Activated CD4-positive, alpha-beta T cell treated with anti-CD3 and anti-CD28 coated beads for 36 hours (primary cell): ENCODE measurements around the gene CEBPA. TPM values are rescaled to one million over a fixed set of nuclear protein-coding genes. Genes with fewer than 3 reads are reported as not detected.

Experiments used
- ATAC-seq: fragments of 200-7000 bp; cut with Tn5 transposase; one replicate; pipeline ENCODE4 v1.10.0; 2021; ENCODE audit warnings: mild to moderate bottlenecking, moderate library complexity
- CTCF ChIA-PET: fragments of 350-600 bp; sonication (Branson Sonifier 250); formaldehyde crosslinking; loops from one replicate; lab custom pipeline; 2021; ENCODE audit warnings: antibody characterized with exemption; lab: Charles Lee
- POLR2A ChIA-PET: fragments of 350-600 bp; sonication (Branson Sonifier 250); formaldehyde crosslinking; loops from one replicate; lab custom pipeline; 2021; ENCODE audit warnings: antibody characterized with exemption, inconsistent platforms; lab: Charles Lee
- DNase-seq: peaks from one replicate; pipeline ENCODE4 v3.0.0-alpha.2; 2020
- H3K27ac Mint-ChIP-seq: one replicate; pipeline ENCODE4 v1.8.0; 2021; ENCODE audit warnings: mixed read lengths
- H3K27me3 Mint-ChIP-seq: one replicate; pipeline ENCODE4 v1.8.0; 2021; ENCODE audit warnings: mixed read lengths
- H3K36me3 Mint-ChIP-seq: one replicate; pipeline ENCODE4 v1.8.0; 2021; ENCODE audit warnings: low read depth, mixed read lengths
- H3K4me1 Mint-ChIP-seq: one replicate; pipeline ENCODE4 v1.8.0; 2021; ENCODE audit warnings: mixed read lengths
- H3K4me3 Mint-ChIP-seq: one replicate; pipeline ENCODE4 v1.8.0; 2021; ENCODE audit warnings: mild to moderate bottlenecking, moderate library complexity, mixed read lengths
- H3K9me3 Mint-ChIP-seq: one replicate; pipeline ENCODE4 v1.8.0; 2021; ENCODE audit warnings: low read depth, mixed read lengths
- intact Hi-C, 2 experiments: fragments of 100-400 bp; cut with DNase I in 1 of 2; cut with micrococcal nuclease in 1 of 2; formaldehyde crosslinking; loops; one replicate each; pipeline versions ENCODE4 v1.14.2 to v1.15.1; 2022 to 2024; cut with DNase I, micrococcal nuclease
- total RNA-seq, 2 experiments: library from RNA; stranded (reverse); gene quantifications; one replicate each; pipeline ENCODE4 v1.2.3, GENCODE V29; 2021

The CEBPA gene
- total RNA-seq, 2 experiments from 2014 or later = 0.11 TPM; not detected in 1

GRCh38 chr19:33266974-33267484, 35.3 kb downstream of the CEBPA start:
- H3K27ac Mint-ChIP-seq = no peak overlapping the region
- CTCF ChIA-PET = interaction anchor here (0.6 kb wide), 1 partner anchor 104 kb away, joined by 4 read pairs; no protein-coding TSS in a partner anchor
- no peaks in the 10 kb centered on the region for H3K4me1 Mint-ChIP-seq
- DNase-seq (no peak), ATAC-seq (no peak)
- no peaks in the 10 kb centered on the region for H3K9me3 Mint-ChIP-seq
- H3K4me3 Mint-ChIP-seq = no peak overlapping the region
- peaks cover 6% of the 10 kb centered on the region for H3K27me3 Mint-ChIP-seq
- POLR2A ChIA-PET = no interaction called here
- intact Hi-C loops = no loop called here
- no peaks in the 10 kb centered on the region for H3K36me3 Mint-ChIP-seq

GRCh38 chr19:33264881-33265445, 37.4 kb downstream of the CEBPA start:
- Mint-ChIP-seq H3K27me3 (peaks cover 15% of the 10 kb centered on the region), H3K4me3 (no peak overlapping the region), H3K27ac (no peak overlapping the region), H3K36me3 (no peaks in the 10 kb centered on the region), H3K9me3 (no peaks in the 10 kb centered on the region), H3K4me1 (peaks cover 4% of the 10 kb centered on the region)
- ChIA-PET POLR2A (no interaction called here), CTCF (no interaction called here)
- intact Hi-C loops = no loop called here
- no peak for ATAC-seq
- DNase-seq = no peak

- H3K4me1 Mint-ChIP-seq = peaks cover 4% of the 10 kb centered on the region
- no peak overlapping the region for H3K4me3 Mint-ChIP-seq
- H3K27ac Mint-ChIP-seq = no peak overlapping the region
- intact Hi-C loops = no loop called here
- ChIA-PET CTCF (no interaction called here), POLR2A (no interaction called here)
- peaks cover 15% of the 10 kb centered on the region for H3K27me3 Mint-ChIP-seq
- ATAC-seq (no peak), DNase-seq (no peak)
- no peaks in the 10 kb centered on the region for H3K36me3 Mint-ChIP-seq
- H3K9me3 Mint-ChIP-seq = no peaks in the 10 kb centered on the region
Observed at GRCh38 chr19:33263325-33264023, 38.9 kb downstream of the CEBPA start.

GRCh38 chr19:33261511-33262189, 40.7 kb downstream of the CEBPA start:
- CTCF ChIA-PET = interaction anchor here (0.8 to 0.9 kb wide), 2 partner anchors 12 to 77 kb away, joined by 3 read pairs; no protein-coding TSS in a partner anchor

GRCh38 chr19:33260628-33261418, 41.5 kb downstream of the CEBPA start:
- POLR2A ChIA-PET = no interaction called here

More at GRCh38 chr19:33261511-33262189, 40.7 kb downstream of the CEBPA start:
- intact Hi-C loops = no loop called here
- DNase-seq (no peak), ATAC-seq (no peak)
- Mint-ChIP-seq H3K4me1 (peaks cover 4% of the 10 kb centered on the region), H3K4me3 (no peak overlapping the region), H3K27me3 (peaks cover 15% of the 10 kb centered on the region), H3K36me3 (no peaks in the 10 kb centered on the region), H3K9me3 (peaks cover 3% of the 10 kb centered on the region), H3K27ac (no peak overlapping the region)
- POLR2A ChIA-PET = no interaction called here

GRCh38 chr19:33259539-33259938, 42.8 kb downstream of the CEBPA start:
- ChIA-PET POLR2A (no interaction called here), CTCF (interaction anchor here (0.9 to 2.3 kb wide), 2 partner anchors 11 to 24 kb away, joined by 3 to 8 read pairs; no protein-coding TSS in a partner anchor)
- H3K36me3 Mint-ChIP-seq = no peaks in the 10 kb centered on the region
- peaks cover 15% of the 10 kb centered on the region for H3K27me3 Mint-ChIP-seq
- peaks cover 4% of the 10 kb centered on the region for H3K4me1 Mint-ChIP-seq
- H3K9me3 Mint-ChIP-seq = peaks cover 3% of the 10 kb centered on the region
- no peak overlapping the region for H3K27ac Mint-ChIP-seq
- no peak for DNase-seq
- intact Hi-C loops = no loop called here
- no peak for ATAC-seq
- H3K4me3 Mint-ChIP-seq = no peak overlapping the region

More at GRCh38 chr19:33260628-33261418, 41.5 kb downstream of the CEBPA start:
- ATAC-seq = no peak
- H3K4me1 Mint-ChIP-seq = peaks cover 4% of the 10 kb centered on the region
- CTCF ChIA-PET = interaction anchor here (0.8 to 0.9 kb wide), 3 partner anchors 12 to 77 kb away, joined by 3 read pairs; no protein-coding TSS in a partner anchor
- H3K9me3 Mint-ChIP-seq = peaks cover 3% of the 10 kb centered on the region
- no peak overlapping the region for H3K27ac Mint-ChIP-seq
- no peaks in the 10 kb centered on the region for H3K36me3 Mint-ChIP-seq
- no peak for DNase-seq
- no peak overlapping the region for H3K4me3 Mint-ChIP-seq
- peaks cover 15% of the 10 kb centered on the region for H3K27me3 Mint-ChIP-seq
- intact Hi-C loops = no loop called here

GRCh38 chr19:33257828-33258227, 44.5 kb downstream of the CEBPA start:
- CTCF ChIA-PET = interaction anchor here (0.6 to 2.3 kb wide), 4 partner anchors 18 to 149 kb away, joined by 3 to 8 read pairs (median 4); no protein-coding TSS in a partner anchor
- Mint-ChIP-seq H3K4me3 (no peak overlapping the region), H3K27me3 (peaks cover 10% of the 10 kb centered on the region), H3K9me3 (peaks cover 3% of the 10 kb centered on the region), H3K27ac (no peak overlapping the region), H3K4me1 (peaks cover 4% of the 10 kb centered on the region), H3K36me3 (no peaks in the 10 kb centered on the region)
- no peak for ATAC-seq
- intact Hi-C loops = no loop called here
- no peak for DNase-seq
- POLR2A ChIA-PET = interaction anchor here (0.8 kb wide), 1 partner anchor 44 kb away, joined by 3 read pairs; no protein-coding TSS in a partner anchor

- intact Hi-C loops = no loop called here
- Mint-ChIP-seq H3K9me3 (peaks cover 3% of the 10 kb centered on the region), H3K27me3 (peaks cover 5% of the 10 kb centered on the region), H3K27ac (no peak overlapping the region), H3K4me3 (no peak overlapping the region), H3K36me3 (no peaks in the 10 kb centered on the region), H3K4me1 (peaks cover 4% of the 10 kb centered on the region)
- ChIA-PET POLR2A (no interaction called here), CTCF (interaction anchor here (0.6 kb wide), 2 partner anchors 133 to 413 kb away, joined by 3 to 6 read pairs; no protein-coding TSS in a partner anchor)
- ATAC-seq (no peak), DNase-seq (no peak)
Observed at GRCh38 chr19:33256261-33256660, 46.1 kb downstream of the CEBPA start.

- CTCF ChIA-PET = interaction anchor here (0.6 to 1.4 kb wide), 2 partner anchors 10 to 413 kb away, joined by 3 to 5 read pairs; no protein-coding TSS in a partner anchor
Observed at GRCh38 chr19:33255781-33256180, 46.6 kb downstream of the CEBPA start.

GRCh38 chr19:33254245-33254824, 48.0 kb downstream of the CEBPA start:
- intact Hi-C loops = no loop called here
- Mint-ChIP-seq H3K4me1 (no peaks in the 10 kb centered on the region), H3K4me3 (no peak overlapping the region), H3K9me3 (peaks cover 3% of the 10 kb centered on the region), H3K27me3 (no peaks in the 10 kb centered on the region), H3K36me3 (no peaks in the 10 kb centered on the region), H3K27ac (no peak overlapping the region)
- DNase-seq (no peak), ATAC-seq (no peak)
- ChIA-PET POLR2A (no interaction called here), CTCF (interaction anchor here (0.5 to 1.4 kb wide), 3 partner anchors 8 to 624 kb away, joined by 3 to 5 read pairs (median 4); partner anchors contain the start of gene CEBPA)

More at GRCh38 chr19:33255781-33256180, 46.6 kb downstream of the CEBPA start:
- Mint-ChIP-seq H3K9me3 (peaks cover 3% of the 10 kb centered on the region), H3K27me3 (peaks cover 4% of the 10 kb centered on the region), H3K27ac (no peak overlapping the region), H3K36me3 (no peaks in the 10 kb centered on the region), H3K4me1 (peaks cover 2% of the 10 kb centered on the region), H3K4me3 (no peak overlapping the region)
- intact Hi-C loops = no loop called here
- POLR2A ChIA-PET = no interaction called here
- DNase-seq (no peak), ATAC-seq (no peak)
